ENCODE measurements around the gene STIP1. TPM values are rescaled to one million over a fixed set of nuclear protein-coding genes. Genes with fewer than 3 reads are reported as not detected.

The STIP1 gene
- total RNA-seq, 1 donor from 2014 or later, result 206 TPM

DNA sequence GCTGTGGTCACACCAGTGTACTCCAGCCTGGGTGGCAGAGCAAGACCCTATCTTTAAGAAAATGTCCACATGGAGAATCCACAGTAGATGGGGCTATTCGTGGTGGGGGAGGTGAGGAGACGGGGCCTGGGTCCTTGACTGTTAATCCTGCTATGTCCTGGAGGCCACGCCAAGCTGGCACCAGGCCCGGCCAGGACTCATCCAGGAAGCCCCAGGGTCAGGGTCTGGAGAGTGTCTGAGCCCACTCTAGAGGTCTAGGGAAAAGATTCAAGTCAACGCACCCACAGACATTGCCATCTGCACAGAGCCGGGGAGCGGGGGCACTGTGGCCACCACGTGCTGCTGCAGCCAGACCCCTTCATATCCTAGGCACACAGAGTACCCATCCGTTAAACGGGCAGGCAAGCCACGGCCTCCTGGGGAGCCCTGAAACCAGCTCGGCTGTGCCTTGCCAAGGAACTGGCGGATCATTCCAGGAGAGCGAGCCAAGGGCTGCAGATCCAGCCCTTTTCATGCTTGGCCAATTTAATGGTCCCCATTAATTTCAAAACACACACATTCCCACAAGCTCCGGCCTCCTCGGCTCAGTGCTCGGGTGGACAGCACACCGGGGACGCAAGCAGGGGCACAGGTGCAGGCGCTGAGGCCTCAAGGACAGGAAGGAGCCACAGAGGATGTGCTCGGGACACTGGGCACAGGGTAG lies 44.7 kb upstream of the STIP1 start:
- Mint-ChIP-seq H3K36me3 (no peaks in the 10 kb centered on the region), H3K9me3 (no peaks in the 10 kb centered on the region), H3K4me1 (ENCODE audit: unreplicated experiment) (peaks cover 21% of the 10 kb centered on the region), H3K4me3 (no peak overlapping the region), H3K27ac (no peak overlapping the region), H3K27me3 (peaks cover 8% of the 10 kb centered on the region)
- DNase-seq (ENCODE audit: extremely low spot score, unreplicated experiment), result no peak
- TF ChIP-seq, protein P1, sequence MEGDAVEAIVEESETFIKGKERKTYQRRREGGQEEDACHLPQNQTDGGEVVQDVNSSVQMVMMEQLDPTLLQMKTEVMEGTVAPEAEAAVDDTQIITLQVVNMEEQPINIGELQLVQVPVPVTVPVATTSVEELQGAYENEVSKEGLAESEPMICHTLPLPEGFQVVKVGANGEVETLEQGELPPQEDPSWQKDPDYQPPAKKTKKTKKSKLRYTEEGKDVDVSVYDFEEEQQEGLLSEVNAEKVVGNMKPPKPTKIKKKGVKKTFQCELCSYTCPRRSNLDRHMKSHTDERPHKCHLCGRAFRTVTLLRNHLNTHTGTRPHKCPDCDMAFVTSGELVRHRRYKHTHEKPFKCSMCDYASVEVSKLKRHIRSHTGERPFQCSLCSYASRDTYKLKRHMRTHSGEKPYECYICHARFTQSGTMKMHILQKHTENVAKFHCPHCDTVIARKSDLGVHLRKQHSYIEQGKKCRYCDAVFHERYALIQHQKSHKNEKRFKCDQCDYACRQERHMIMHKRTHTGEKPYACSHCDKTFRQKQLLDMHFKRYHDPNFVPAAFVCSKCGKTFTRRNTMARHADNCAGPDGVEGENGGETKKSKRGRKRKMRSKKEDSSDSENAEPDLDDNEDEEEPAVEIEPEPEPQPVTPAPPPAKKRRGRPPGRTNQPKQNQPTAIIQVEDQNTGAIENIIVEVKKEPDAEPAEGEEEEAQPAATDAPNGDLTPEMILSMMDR (conservative IDR thresholded peaks at IDR 0.05), result no peak

DNA sequence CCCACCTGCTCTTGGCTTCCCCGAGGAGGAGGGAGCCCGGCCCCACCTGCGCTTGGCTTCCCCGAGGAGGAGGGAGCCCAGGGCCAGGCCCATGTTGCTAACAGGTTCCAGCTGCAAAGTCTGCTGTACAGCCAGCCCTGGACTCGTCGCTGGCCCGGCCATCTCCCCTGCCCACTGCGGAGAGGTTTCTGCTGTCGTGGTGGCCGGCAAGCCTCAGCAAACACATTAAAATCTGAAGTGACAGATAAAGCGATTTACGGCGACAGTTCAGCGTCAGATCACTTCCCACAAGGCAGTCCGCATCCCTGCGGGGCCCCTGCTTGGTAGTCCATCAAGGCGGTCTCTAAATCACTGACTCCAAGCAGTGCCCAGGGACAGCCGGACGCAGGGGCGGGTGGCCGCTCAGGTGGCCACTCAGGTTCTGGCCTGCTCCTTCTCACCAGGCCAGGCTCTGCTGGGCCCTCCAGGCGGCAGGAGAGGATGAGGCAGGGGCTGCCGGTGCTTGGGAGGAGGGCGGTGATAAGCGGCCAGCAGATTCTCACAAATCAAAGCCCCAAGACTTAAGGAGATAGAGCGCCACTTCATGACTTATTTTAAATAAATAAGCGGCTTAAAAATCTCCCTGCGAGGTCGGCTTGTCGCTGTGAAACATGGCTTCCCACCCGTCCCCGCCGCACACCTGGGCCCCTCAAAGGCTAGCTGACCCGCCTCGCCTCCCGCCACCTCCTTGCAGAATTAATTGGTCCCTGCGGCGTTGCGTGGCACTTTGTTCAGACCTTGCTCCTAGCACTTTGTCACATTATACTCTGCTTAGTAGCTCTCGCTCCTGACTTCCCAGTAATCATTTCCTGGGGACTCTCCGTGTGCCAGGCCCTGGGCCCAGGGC lies 41.1 kb upstream of the STIP1 start:
- no peak overlapping the region for H3K27ac Mint-ChIP-seq
- no peaks in the 10 kb centered on the region for H3K9me3 Mint-ChIP-seq
- H3K27me3 Mint-ChIP-seq, result peaks cover 6% of the 10 kb centered on the region
- no peaks in the 10 kb centered on the region for H3K36me3 Mint-ChIP-seq
- no peak overlapping the region for H3K4me3 Mint-ChIP-seq
- peaks cover 20% of the 10 kb centered on the region for H3K4me1 Mint-ChIP-seq (ENCODE audit: unreplicated experiment)
- DNase-seq (ENCODE audit: extremely low spot score, unreplicated experiment), result no peak
- TF ChIP-seq, protein P1 (conservative IDR thresholded peaks at IDR 0.05), result no peak

DNA sequence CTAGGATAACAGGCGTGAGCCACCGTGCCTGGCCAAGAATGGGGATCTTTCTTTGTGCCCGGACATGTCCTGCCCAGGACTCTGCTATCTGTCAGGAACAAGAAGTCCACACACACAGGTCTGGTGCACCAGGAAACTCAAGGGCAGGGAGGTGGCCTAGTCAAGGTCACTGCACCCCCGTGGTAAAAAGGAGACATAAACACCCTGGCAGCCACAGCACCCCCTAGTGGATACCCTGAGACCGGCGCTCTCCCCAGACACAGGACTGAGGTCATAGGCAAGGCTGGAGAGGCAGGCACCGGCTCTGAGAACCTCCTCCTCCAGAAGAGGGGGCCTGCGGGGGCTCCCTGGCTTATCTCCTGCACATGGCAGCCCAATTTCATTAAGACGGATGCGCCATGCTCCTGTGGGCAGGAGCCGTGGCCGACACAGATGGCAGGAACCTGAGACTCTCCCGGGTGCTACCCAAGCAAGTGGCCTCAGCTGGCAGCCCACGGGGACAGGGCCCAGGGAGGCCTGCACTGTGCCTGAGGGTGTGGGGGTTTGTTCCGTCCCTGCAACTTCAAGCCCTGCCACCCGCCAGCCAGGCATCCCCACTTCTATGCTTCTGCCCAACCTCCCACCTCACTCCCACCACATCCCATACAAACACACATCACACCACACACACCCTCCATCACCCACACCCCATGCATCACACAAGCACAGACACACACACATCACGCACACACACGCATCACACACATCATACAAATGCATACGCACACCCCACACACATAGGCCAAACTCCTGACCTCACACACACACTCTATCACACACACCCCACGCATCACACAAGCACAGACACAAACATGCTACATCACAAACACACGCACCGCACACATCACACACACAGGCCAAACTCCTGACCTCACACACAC lies 39.7 kb upstream of the STIP1 start:
- H3K4me3 Mint-ChIP-seq, result no peak overlapping the region
- TF ChIP-seq, protein P1 (conservative IDR thresholded peaks at IDR 0.05), result peak; percentile 83
- peaks cover 22% of the 10 kb centered on the region for H3K4me1 Mint-ChIP-seq (ENCODE audit: unreplicated experiment)
- no peak for DNase-seq (ENCODE audit: extremely low spot score, unreplicated experiment)
- no peak overlapping the region for H3K27ac Mint-ChIP-seq
- no peaks in the 10 kb centered on the region for H3K9me3 Mint-ChIP-seq
- no peaks in the 10 kb centered on the region for H3K36me3 Mint-ChIP-seq
- H3K27me3 Mint-ChIP-seq, result peaks cover 6% of the 10 kb centered on the region

DNA sequence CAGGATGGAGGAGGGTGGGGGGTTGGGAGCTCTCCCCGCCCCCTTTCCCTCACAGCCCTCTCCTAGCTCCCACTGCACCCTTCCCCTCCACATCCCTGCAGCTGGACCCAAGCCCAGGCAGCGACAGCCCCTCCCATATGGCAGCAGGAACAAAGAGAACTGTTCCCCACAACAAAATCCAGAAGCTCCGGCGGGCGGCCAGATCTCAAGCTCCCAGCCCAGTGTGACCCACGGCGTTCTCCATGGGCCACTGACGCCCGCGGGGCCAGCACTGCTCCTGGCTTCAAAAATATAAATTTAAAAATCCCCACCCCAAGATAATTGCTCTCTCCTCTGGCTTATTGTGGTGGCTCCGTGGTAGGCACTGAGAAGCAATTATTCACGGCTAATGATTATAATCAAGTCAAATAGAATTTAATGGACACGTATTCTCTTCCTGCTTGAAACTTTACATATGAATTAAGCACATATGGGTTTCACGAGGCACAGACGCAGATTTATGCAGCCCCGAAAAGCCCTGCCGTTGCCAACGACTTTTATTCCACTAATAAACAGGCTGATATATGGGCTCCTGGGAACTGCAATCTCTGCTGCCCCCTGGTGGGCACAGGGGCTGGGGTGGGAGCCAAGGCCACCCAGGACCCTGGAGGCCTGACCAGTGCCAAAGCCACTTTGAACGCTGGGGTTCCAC lies 37.6 kb upstream of the STIP1 start:
- no peaks in the 10 kb centered on the region for H3K36me3 Mint-ChIP-seq
- TF ChIP-seq, protein P1 (conservative IDR thresholded peaks at IDR 0.05), result peak; percentile 98
- H3K4me3 Mint-ChIP-seq, result peak overlapping the region; percentile 80

More for the DNA sequence above, 37.6 kb upstream of the STIP1 start:
- peak; percentile 89 for DNase-seq (ENCODE audit: extremely low spot score, unreplicated experiment)
- peaks cover 6% of the 10 kb centered on the region for H3K27me3 Mint-ChIP-seq
- H3K27ac Mint-ChIP-seq, result peak overlapping the region; percentile 70
- no peaks in the 10 kb centered on the region for H3K9me3 Mint-ChIP-seq
- H3K4me1 Mint-ChIP-seq (ENCODE audit: unreplicated experiment), result peaks cover 22% of the 10 kb centered on the region

All from type B pancreatic cell (in vitro differentiated cells).